GM12891 (cell line): Measurements from ENCODE around the gene ERRFI1.
"Not testable (repeated sequence)": the region's sequence is repeated elsewhere in the genome, so short reads cannot be mapped to it uniquely, and the experiment has no call there.

ENCODE experiments used
- DNase-seq: peaks from one replicate; pipeline ENCODE4 v3.0.0; 2011; ENCODE audit warnings: low spot score; ENCODE audit not compliant: insufficient read length
- FAIRE-seq: peaks from 2 replicates; lab custom pipeline; 2011; peaks lifted over from hg19 to GRCh38; lab: Jason Lieb, UNC
- PAX5 ChIP-seq: IDR thresholded peaks from 2 replicates; pipeline ENCODE4 v1.6.1; 2011; ENCODE audit warnings: low read length, moderate library complexity, mild to moderate bottlenecking; ENCODE audit not compliant: insufficient read depth, severe bottlenecking
- POLR2A ChIP-seq: IDR thresholded peaks from 2 replicates; pipeline ENCODE4 v1.6.1; 2011; ENCODE audit warnings: low read depth, low read length, control low read depth
- POLR2AphosphoS5 ChIP-seq: IDR thresholded peaks from 2 replicates; pipeline ENCODE4 v1.6.1; 2011; ENCODE audit warnings: low read depth, low read length, control low read depth
- POU2F2 ChIP-seq: IDR thresholded peaks from 2 replicates; pipeline ENCODE4 v1.6.1; 2011; ENCODE audit warnings: low read depth, mild to moderate bottlenecking, control low read depth, low read length, moderate library complexity
- SPI1 ChIP-seq: IDR thresholded peaks from 2 replicates; pipeline ENCODE4 v1.6.1; 2011; ENCODE audit warnings: low read depth, low read length, control low read depth
- TAF1 ChIP-seq: IDR thresholded peaks from 2 replicates; pipeline ENCODE4 v1.6.1; 2011; ENCODE audit warnings: low read depth, low read length, control low read depth

Gene ERRFI1

GRCh38 chr1:8061673-8062386, 35.7 kb upstream of the ERRFI1 start:
- TF ChIP-seq TAF1 (no peak), PAX5 (no peak), POLR2AphosphoS5 (no peak), SPI1 (no peak), POLR2A (no peak), POU2F2 (no peak)
- DNase-seq (no peak), FAIRE-seq (no peak)

DNA sequence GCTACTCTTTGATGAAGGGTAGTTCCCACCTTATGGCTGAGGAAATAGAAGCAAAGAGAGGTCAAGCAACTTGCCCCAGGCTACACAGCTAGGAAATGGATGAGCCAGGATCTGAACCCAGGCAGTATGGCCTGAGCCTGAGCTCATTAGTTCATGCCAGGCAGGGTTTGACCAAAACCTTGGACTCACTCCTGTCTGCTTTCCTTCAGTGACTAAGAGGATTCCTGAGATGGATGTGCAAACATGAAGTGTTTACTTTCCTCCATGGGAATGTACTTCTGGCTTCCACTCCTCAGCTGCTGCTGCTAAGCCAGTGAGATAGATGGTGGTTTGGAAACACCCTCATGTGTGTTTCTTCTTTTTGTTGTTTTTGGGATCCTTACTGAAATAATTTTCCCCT, 35.1 kb upstream of the ERRFI1 start:
- DNase-seq = no peak
- no peak for FAIRE-seq
- TF ChIP-seq POLR2AphosphoS5 (no peak), TAF1 (no peak), POU2F2 (no peak), PAX5 (no peak), SPI1 (no peak), POLR2A (no peak)

- TF ChIP-seq POLR2AphosphoS5 (no peak), POU2F2 (no peak), SPI1 (no peak)
- no peak for FAIRE-seq
- DNase-seq = no peak
Observed at GRCh38 chr1:8059161-8059622, 33.1 kb upstream of the ERRFI1 start.

DNA sequence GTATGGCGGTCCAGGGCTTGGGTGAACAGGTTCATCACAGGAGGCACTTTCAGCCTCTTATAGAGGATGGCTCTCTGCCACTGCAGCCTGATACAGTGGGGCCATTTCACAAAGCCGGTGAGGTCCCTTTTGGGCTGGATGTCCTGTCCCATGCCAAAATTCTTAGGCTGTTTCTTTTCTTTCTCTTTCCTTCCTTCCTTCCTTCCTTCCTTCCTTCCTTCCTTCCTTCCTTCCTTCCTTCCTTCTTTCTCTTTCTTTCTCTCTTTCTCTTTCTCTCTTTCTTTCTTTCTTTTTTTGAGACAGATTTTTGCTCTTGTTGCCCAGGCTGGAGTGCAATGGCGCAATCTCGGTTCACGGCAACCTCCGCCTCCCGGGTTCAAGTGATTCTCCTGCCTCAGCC, 31.7 kb upstream of the ERRFI1 start:
- FAIRE-seq, DNase-seq: not testable (repeated sequence)

- DNase-seq (no peak), FAIRE-seq (no peak)
- TF ChIP-seq POLR2A = no peak
- no peak for TF ChIP-seq TAF1
- TF ChIP-seq SPI1 = no peak
- TF ChIP-seq PAX5 = no peak
- no peak for TF ChIP-seq POU2F2
- TF ChIP-seq POLR2AphosphoS5 = no peak
Observed at GRCh38 chr1:8055973-8056372, 29.9 kb upstream of the ERRFI1 start.

DNA sequence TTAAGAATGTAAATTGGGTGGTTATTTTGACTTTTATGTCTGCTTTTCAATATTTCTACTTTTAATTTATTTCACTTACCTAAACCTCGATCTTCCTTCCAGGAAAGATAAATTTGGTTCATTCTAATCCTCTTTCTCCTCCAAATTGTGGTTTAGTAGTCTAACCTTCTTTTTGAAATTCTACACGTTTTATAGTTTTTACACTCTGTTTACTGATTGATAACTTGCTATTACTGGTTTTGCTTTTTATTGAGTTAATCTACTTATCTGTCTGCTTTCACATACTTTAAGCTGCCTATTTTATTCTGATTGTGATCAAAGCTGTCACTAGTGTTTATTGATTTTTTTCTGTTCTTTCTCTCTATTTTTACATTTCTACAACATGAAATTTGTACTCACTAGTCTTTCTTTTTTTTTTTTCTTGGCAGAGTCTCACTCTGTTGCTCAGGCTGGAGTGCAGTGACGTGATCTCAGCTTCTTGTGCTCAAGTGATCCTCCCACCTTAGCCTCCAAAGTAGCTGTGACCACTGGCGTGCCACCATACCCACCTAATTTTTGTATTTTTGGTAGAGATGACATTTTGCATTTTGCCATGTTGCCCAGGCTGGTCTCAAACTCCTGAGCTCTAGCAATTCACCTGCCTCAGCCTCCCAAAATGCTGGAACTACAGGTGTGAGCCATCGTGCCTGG, 27.9 kb upstream of the ERRFI1 start:
- FAIRE-seq (no peak), DNase-seq (no peak)
- TF ChIP-seq POLR2AphosphoS5 (no peak), SPI1 (no peak), PAX5 (no peak), POU2F2 (no peak), POLR2A (no peak), TAF1 (no peak)

DNA sequence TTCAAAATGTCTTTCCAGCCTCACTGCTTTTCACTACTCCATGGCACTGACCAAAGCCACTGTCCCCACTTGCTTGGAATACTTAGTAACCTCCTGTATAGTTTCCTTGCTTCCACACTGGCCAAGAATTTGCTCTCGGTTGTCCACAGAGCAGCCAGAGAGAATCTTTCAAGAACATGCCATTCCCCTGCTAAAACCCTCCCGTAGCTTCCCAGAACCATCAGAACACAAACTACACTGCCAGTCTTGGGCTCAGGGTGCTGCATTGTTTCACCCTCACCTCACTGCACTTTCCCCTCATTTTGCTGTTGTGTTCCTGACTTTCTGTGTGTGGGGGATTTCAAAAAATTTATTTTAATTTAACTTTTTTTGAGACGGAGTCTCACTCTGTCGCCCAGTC, 25.5 kb upstream of the ERRFI1 start:
- FAIRE-seq (no peak), DNase-seq (no peak)
- TF ChIP-seq PAX5 (no peak), TAF1 (no peak), SPI1 (no peak), POLR2A (no peak), POLR2AphosphoS5 (no peak), POU2F2 (no peak)

DNA sequence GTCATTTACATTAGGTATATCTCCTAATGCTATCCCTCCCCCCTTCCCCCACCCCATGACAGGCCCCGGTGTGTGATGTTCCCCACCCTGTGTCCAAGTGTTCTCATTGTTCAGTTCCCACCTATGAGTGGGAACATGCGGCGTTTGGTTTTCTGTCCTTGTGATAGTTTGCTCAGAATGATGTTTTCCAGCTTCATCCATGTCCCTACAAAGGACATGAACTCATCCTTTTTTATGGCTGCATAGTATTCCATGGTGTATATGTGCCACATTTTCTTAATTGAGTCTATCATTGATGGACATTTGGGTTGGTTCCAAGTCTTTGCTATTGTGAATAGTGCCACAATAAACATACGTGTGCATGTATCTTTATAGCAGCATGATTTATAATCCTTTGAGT, 23.1 kb upstream of the ERRFI1 start:
- not testable (repeated sequence) for FAIRE-seq, DNase-seq

DNA sequence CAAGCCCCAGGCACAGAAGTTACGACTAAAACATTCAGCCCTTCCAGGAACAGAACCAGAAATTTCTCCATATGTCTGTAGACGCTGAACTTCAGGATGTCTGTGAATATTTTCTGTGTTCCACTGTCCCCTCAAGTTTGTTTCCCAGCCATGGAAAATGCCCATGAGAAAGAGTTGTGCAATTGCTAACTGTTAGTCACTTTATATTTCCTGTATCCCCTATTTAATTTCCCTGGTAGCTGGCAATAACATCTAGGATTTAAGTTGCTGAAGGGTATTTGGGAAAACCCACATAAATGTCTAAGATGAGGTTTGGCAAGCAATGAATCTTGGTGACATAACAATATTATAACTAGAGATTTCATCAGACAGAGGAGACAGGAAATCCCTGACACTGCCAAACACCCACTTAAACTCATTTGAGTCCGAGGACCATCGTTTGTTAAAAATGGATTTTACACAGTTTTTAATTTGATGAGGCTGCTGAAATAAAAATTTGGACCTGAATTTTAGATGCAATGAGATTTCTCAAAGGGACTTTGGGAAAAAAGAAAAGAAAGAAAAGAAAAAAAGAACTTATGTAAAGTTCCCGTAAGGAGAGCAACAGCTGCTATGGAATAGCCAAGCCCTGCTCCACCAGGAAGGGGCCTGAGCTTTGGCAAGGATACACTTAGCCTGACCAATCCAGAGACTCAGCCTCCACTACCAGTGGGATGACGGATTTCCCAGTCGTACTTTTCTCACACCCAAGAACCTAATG, 21.8 kb upstream of the ERRFI1 start:
- DNase-seq (no peak), FAIRE-seq (no peak)

More for the DNA sequence above, 21.8 kb upstream of the ERRFI1 start:
- no peak for TF ChIP-seq PAX5
- TF ChIP-seq TAF1 = no peak
- TF ChIP-seq POLR2AphosphoS5 = no peak
- no peak for TF ChIP-seq POU2F2
- TF ChIP-seq SPI1 = no peak
- no peak for TF ChIP-seq POLR2A
